ENCODE measurements around the gene CCNA1.
A peak's percentile ranks its signal among the peaks of the same experiment; 100 is the strongest.

Gene CCNA1

DNA sequence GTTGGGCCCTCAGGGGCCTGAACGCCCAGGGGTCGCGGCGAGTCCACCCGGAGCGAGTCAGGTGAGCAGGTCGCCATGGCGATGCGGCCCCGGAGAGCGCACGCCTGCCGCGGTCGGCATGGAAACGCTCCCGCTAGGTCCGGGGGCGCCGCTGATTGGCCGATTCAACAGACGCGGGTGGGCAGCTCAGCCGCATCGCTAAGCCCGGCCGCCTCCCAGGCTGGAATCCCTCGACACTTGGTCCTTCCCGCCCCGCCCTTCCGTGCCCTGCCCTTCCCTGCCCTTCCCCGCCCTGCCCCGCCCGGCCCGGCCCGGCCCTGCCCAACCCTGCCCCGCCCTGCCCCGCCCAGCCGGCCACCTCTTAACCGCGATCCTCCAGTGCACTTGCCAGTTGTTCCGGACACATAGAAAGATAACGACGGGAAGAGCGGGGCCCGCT is at the start of gene CCNA1:
CCNA1 (plus strand) TSS at position 390 of the 439 bp plus-strand sequence. CDS start 562 bp downstream, outside the sequence.
- peaks cover 27% of the 10 kb centered on the region for H3K27me3 ChIP-seq (replicated peaks; ENCODE audit: control insufficient read depth, insufficient read depth, low read length)
- H3K9me3 ChIP-seq (ENCODE audit: control insufficient read depth, low read length): no peaks in the 10 kb centered on the region
- H3K4me1 ChIP-seq (ENCODE audit: control insufficient read depth, insufficient read depth, low read length): peaks cover 9% of the 10 kb centered on the region
- peak; percentile 38 for DNase-seq (ENCODE audit: low read depth)
- H3K36me3 ChIP-seq (ENCODE audit: control insufficient read depth, insufficient read depth, low read length, severe bottlenecking): no peaks in the 10 kb centered on the region
- no peak within 1 kb of the TSS for H3K9ac ChIP-seq (ENCODE audit: low read length)
- peak within 1 kb of the TSS; percentile 76 for H3K4me3 ChIP-seq (ENCODE audit: low read length)

DNA sequence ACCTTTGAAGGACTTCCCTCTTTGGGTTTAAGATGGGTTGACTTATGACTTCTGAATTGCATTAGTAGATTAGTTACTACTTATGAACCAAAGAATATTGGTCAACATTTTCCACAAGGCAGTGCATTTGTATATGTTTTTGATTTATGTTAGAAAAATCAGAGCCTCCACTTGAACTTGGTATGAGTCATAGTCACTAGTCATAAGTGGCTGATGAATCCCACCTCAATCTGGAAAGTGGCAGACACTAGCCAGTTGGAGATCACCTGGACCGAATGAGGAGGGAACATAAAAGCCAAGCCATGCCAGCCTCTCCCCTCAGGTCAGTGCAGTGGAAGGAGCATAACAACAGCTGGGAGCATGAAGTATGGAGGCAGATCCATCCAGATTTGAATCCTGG is 46.8 kb upstream of the CCNA1 start:
- H3K27me3 ChIP-seq (replicated peaks; ENCODE audit: control insufficient read depth, insufficient read depth, low read length): no peaks in the 10 kb centered on the region
- no peaks in the 10 kb centered on the region for H3K9me3 ChIP-seq (ENCODE audit: control insufficient read depth, low read length)
- H3K36me3 ChIP-seq (ENCODE audit: control insufficient read depth, insufficient read depth, low read length, severe bottlenecking): no peaks in the 10 kb centered on the region
- no peaks in the 10 kb centered on the region for H3K4me1 ChIP-seq (ENCODE audit: control insufficient read depth, insufficient read depth, low read length)
- DNase-seq (ENCODE audit: low read depth): peak; percentile 36
- H3K4me3 ChIP-seq (ENCODE audit: low read length): no peak overlapping the region
- H3K9ac ChIP-seq (ENCODE audit: low read length): no peak overlapping the region

DNA sequence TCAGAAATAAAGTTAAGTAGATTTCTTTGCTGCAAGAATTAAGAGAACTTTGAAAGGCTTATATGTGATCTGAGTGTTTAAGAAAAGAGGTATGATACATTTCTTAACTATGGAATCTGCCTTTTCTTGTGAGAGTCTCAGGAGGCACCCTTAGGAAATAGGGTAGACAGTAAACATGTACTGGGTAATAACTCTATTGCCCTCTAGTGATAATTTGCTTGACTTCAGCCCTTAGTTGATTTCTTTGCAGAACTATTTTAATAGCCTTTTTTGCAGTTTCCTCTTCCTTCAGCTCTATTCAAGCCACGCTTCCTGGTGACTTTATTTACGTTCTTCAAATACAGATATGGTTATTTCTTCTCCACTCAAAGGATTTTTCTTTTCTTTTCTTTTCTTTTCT is 37.0 kb upstream of the CCNA1 start:
- Histone ChIP-seq H3K4me3 (ENCODE audit: low read length) (no peak overlapping the region), H3K27me3 (replicated peaks; ENCODE audit: control insufficient read depth, insufficient read depth, low read length) (no peaks in the 10 kb centered on the region), H3K9ac (ENCODE audit: low read length) (peak overlapping the region; percentile 63), H3K36me3 (ENCODE audit: control insufficient read depth, insufficient read depth, low read length, severe bottlenecking) (no peaks in the 10 kb centered on the region), H3K9me3 (ENCODE audit: control insufficient read depth, low read length) (no peaks in the 10 kb centered on the region), H3K4me1 (ENCODE audit: control insufficient read depth, insufficient read depth, low read length) (peaks cover 5% of the 10 kb centered on the region)
- DNase-seq (ENCODE audit: low read depth): peak; percentile 90

DNA sequence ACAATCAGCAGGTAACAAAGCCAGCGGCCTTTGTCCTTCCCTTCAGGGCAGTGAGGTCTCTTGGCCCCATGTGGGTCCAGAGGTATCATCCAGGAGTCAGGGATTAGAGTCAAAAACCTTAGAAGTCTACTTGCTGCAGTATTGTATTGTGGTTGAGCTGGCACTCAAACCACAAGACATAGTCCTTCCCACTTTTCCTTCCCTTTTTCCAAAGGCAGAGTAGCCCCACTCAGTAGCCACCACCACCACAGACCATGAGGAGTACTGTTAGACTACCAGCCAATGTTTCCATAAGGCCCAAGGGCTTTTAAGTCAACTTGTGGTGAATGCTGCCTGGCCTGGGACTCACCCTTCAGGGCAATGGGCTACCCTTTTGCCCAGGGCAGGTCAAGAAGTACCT is 27.1 kb upstream of the CCNA1 start:
- Histone ChIP-seq H3K27me3 (replicated peaks; ENCODE audit: control insufficient read depth, insufficient read depth, low read length) (no peaks in the 10 kb centered on the region), H3K9me3 (ENCODE audit: control insufficient read depth, low read length) (no peaks in the 10 kb centered on the region), H3K36me3 (ENCODE audit: control insufficient read depth, insufficient read depth, low read length, severe bottlenecking) (no peaks in the 10 kb centered on the region), H3K9ac (ENCODE audit: low read length) (no peak overlapping the region), H3K4me1 (ENCODE audit: control insufficient read depth, insufficient read depth, low read length) (no peaks in the 10 kb centered on the region), H3K4me3 (ENCODE audit: low read length) (no peak overlapping the region)
- no peak for DNase-seq (ENCODE audit: low read depth)

DNA sequence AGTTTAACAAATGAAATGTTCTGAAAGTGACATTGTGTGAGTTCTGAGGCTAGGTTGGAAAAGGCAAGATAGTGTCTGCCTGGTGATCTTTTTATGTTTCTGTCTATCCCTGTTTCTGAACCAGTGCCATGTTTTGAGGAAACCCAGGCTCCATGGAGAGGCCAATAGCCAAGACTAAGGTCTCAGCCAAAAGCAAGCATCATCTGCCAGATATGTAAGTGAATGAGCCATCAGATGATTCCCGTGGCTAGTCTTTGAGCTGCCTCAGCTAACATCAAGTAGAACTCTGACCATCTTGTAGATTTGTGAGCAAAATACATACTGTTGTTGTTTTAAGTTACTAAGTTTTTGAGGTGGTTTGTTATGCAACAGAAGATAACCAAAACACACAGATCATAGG is 19.6 kb upstream of the CCNA1 start:
- Histone ChIP-seq H3K9me3 (ENCODE audit: control insufficient read depth, low read length) (no peaks in the 10 kb centered on the region), H3K4me3 (ENCODE audit: low read length) (no peak overlapping the region), H3K36me3 (ENCODE audit: control insufficient read depth, insufficient read depth, low read length, severe bottlenecking) (no peaks in the 10 kb centered on the region), H3K4me1 (ENCODE audit: control insufficient read depth, insufficient read depth, low read length) (peaks cover 9% of the 10 kb centered on the region), H3K9ac (ENCODE audit: low read length) (no peak overlapping the region), H3K27me3 (replicated peaks; ENCODE audit: control insufficient read depth, insufficient read depth, low read length) (no peaks in the 10 kb centered on the region)
- no peak for DNase-seq (ENCODE audit: low read depth)

DNA sequence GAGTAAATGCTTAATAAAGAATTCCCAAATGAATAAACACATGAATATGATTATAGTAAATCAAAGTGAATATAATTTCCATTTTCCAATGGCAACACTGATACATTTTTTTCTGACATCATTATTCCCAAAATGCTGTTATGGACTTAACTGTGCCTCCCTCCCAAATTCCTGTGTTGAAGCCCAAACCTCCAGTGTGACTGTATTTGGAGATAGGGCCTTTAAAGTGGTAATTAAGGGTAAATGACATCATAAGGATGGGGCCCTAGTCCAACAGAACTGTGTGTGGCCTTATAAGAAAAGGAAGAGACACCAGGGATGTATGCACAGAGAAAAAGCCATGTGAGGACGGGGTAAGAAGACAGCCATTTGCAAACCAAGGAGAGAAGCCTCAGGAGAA is 19.1 kb upstream of the CCNA1 start:
- Histone ChIP-seq H3K27me3 (replicated peaks; ENCODE audit: control insufficient read depth, insufficient read depth, low read length) (no peaks in the 10 kb centered on the region), H3K4me3 (ENCODE audit: low read length) (no peak overlapping the region), H3K9me3 (ENCODE audit: control insufficient read depth, low read length) (no peaks in the 10 kb centered on the region), H3K36me3 (ENCODE audit: control insufficient read depth, insufficient read depth, low read length, severe bottlenecking) (no peaks in the 10 kb centered on the region), H3K4me1 (ENCODE audit: control insufficient read depth, insufficient read depth, low read length) (peaks cover 13% of the 10 kb centered on the region), H3K9ac (ENCODE audit: low read length) (no peak overlapping the region)
- DNase-seq (ENCODE audit: low read depth): no peak

DNA sequence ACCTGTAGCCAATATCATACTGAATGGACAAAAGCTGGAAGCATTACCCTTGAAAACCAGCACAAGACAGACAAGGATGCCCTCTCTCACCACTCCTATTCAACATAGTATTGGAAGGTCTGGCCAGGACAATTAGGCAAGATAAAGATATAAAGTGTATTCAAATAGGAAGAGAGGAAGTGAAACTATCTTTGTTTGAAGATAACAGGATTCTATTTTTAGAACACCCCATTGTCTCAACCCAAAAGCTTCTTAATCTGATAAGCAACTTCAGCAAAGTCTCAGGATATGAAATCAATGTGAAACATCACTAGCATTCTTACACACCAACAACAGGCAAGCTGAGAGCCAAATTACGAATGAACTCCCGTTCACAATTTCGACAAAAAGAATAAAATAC is 17.8 kb upstream of the CCNA1 start:
- Histone ChIP-seq H3K4me1 (ENCODE audit: control insufficient read depth, insufficient read depth, low read length) (peaks cover 16% of the 10 kb centered on the region), H3K36me3 (ENCODE audit: control insufficient read depth, insufficient read depth, low read length, severe bottlenecking) (no peaks in the 10 kb centered on the region), H3K27me3 (replicated peaks; ENCODE audit: control insufficient read depth, insufficient read depth, low read length) (no peaks in the 10 kb centered on the region), H3K4me3 (ENCODE audit: low read length) (no peak overlapping the region), H3K9ac (ENCODE audit: low read length) (no peak overlapping the region), H3K9me3 (ENCODE audit: control insufficient read depth, low read length) (no peaks in the 10 kb centered on the region)
- DNase-seq (ENCODE audit: low read depth): no peak

DNA sequence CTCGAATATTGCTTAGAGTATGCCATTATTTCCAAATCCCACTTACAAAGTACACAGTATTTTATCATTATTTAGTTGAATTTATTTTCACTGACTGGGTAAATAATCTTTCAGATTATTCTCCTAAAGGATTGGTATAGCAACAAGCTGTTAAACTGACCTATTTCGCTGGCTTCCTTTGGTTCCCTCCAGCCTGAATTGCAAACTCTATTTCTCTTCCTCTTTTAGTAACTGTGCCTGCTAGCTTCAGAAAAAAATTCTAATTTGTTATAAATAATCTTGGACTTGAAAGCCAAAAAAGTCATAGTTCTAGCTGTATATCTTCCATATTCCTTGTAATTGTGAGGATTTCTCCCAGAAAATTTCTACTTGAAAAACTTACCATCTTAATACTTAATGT is 15.0 kb upstream of the CCNA1 start:
- peak overlapping the region; percentile 64 for H3K4me3 ChIP-seq (ENCODE audit: low read length)

DNA sequence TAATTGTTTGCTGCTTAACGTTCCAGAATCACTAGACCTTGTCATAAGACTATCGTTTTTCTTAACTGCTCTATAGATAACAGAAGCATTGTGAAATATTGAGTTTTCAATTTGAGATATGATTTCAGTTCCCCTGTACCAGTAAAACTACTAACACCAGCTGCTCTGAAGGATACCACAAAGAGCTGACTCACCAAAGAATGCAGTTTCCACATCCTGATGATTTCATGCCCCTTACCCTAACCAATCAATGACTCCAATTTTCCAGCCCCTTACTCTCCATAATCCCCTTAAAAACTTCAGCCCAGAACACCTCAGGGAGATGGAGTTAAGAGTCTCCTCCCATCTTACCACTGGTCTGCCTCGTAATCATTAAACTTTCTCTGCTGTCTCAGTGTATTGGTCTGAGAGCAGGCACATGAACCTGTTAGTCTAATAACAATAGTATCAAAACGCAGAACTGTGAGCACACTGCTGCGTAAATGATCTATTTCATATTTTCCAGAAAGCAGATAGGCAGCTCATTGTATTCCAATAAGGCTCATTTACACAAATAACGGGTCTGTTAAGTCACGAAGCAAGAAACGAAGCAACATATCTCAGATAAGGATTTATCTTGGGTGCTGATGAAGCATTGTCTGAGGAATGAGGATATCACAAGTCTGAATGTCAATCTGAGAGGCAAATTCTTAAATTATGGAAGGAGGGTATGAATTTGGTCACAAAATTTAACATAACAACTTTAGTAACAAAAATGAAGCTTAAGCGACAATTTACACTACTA is 14.1 kb upstream of the CCNA1 start:
- Histone ChIP-seq H3K27me3 (replicated peaks; ENCODE audit: control insufficient read depth, insufficient read depth, low read length) (no peaks in the 10 kb centered on the region), H3K4me3 (ENCODE audit: low read length) (peak overlapping the region; percentile 64), H3K9me3 (ENCODE audit: control insufficient read depth, low read length) (no peaks in the 10 kb centered on the region), H3K36me3 (ENCODE audit: control insufficient read depth, insufficient read depth, low read length, severe bottlenecking) (no peaks in the 10 kb centered on the region), H3K4me1 (ENCODE audit: control insufficient read depth, insufficient read depth, low read length) (peaks cover 13% of the 10 kb centered on the region), H3K9ac (ENCODE audit: low read length) (peak overlapping the region; percentile 47)
- peak; percentile 78 for DNase-seq (ENCODE audit: low read depth)

More for the DNA sequence above, 15.0 kb upstream of the CCNA1 start:
- no peak for DNase-seq (ENCODE audit: low read depth)
- Histone ChIP-seq H3K9ac (ENCODE audit: low read length) (peak overlapping the region; percentile 47), H3K36me3 (ENCODE audit: control insufficient read depth, insufficient read depth, low read length, severe bottlenecking) (no peaks in the 10 kb centered on the region), H3K27me3 (replicated peaks; ENCODE audit: control insufficient read depth, insufficient read depth, low read length) (no peaks in the 10 kb centered on the region), H3K9me3 (ENCODE audit: control insufficient read depth, low read length) (no peaks in the 10 kb centered on the region), H3K4me1 (ENCODE audit: control insufficient read depth, insufficient read depth, low read length) (peaks cover 16% of the 10 kb centered on the region)

DNA sequence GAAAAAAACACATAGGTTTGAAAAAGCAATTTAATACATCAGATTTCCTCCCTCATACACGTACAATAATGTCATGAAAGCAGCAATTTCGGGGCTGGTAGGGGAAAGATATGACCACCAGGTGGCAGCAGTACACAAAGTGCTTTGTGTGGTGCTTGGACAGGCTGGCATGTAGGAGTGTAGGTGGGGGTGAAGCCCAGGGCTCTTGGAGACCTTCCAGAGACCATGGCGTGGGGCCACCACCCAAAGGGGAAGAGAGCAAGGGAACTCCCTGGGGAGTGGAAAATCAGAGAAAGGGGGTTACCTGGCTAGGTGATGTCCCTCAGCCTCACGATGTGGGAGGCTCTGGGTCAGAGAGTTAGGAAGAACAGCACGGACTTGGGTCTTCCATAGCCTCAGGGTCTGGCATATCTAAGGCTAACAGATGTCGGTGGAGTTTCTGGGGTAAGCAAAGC is 11.8 kb upstream of the CCNA1 start:
- Histone ChIP-seq H3K36me3 (ENCODE audit: control insufficient read depth, insufficient read depth, low read length, severe bottlenecking) (no peaks in the 10 kb centered on the region), H3K9ac (ENCODE audit: low read length) (no peak overlapping the region), H3K4me3 (ENCODE audit: low read length) (no peak overlapping the region), H3K9me3 (ENCODE audit: control insufficient read depth, low read length) (peaks cover 5% of the 10 kb centered on the region), H3K27me3 (replicated peaks; ENCODE audit: control insufficient read depth, insufficient read depth, low read length) (no peaks in the 10 kb centered on the region), H3K4me1 (ENCODE audit: control insufficient read depth, insufficient read depth, low read length) (peaks cover 13% of the 10 kb centered on the region)
- DNase-seq (ENCODE audit: low read depth): peak; percentile 92

DNA sequence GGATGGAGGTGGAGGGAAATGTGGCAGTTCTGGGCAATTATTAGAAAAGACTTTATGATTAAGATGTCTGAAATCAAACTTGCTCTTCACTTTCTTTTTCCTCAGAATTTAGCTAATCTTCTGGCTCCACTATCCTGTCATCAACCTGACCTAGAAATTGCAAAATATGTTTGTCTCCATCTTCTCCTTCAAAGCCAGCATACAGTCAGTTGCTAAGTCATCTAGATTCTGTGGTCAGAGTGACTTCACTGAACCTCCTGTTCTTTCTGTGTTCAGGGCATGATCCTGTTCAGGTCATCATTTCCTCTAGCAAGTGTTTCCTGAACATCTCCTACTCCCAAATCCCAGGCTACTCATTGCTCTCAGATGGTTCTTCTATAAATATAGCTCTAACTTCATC is 10.8 kb upstream of the CCNA1 start:
- no peak overlapping the region for H3K4me3 ChIP-seq (ENCODE audit: low read length)
- H3K9me3 ChIP-seq (ENCODE audit: control insufficient read depth, low read length): peaks cover 5% of the 10 kb centered on the region
- H3K36me3 ChIP-seq (ENCODE audit: control insufficient read depth, insufficient read depth, low read length, severe bottlenecking): no peaks in the 10 kb centered on the region
- DNase-seq (ENCODE audit: low read depth): peak; percentile 33
- no peaks in the 10 kb centered on the region for H3K27me3 ChIP-seq (replicated peaks; ENCODE audit: control insufficient read depth, insufficient read depth, low read length)
- H3K9ac ChIP-seq (ENCODE audit: low read length): no peak overlapping the region
- peaks cover 13% of the 10 kb centered on the region for H3K4me1 ChIP-seq (ENCODE audit: control insufficient read depth, insufficient read depth, low read length)

Measured in adipocyte (in vitro differentiated cells).